Stimulated activated memory B cell treated with anti-CD40 and anti-IgM and Interleukin-4, amounts not matched to agents 10 μg/mL and 1 μg/mL and 100 μg/mL, for 72 hours (primary cell): ENCODE measurements around the gene PKIB.
A peak's percentile ranks its signal among the peaks of the same experiment; 100 is the strongest.

ENCODE experiments used
- ATAC-seq: fragments of 150-1000 bp; cut with Tn5 transposase; 2 replicates; pipeline ENCODE4 v1.10.0; 2021
- H3K27ac Mint-ChIP-seq: one replicate; pipeline ENCODE4 v1.8.0; 2022; ENCODE audit warnings: mild to moderate bottlenecking, mixed read lengths
- H3K27me3 Mint-ChIP-seq: one replicate; pipeline ENCODE4 v1.8.0; 2022; ENCODE audit warnings: mixed read lengths
- H3K36me3 Mint-ChIP-seq: one replicate; pipeline ENCODE4 v1.8.0; 2022; ENCODE audit warnings: mixed read lengths
- H3K4me1 Mint-ChIP-seq: one replicate; pipeline ENCODE4 v1.8.0; 2022; ENCODE audit warnings: mixed read lengths
- H3K4me3 Mint-ChIP-seq: one replicate; pipeline ENCODE4 v1.8.0; 2022; ENCODE audit warnings: mild to moderate bottlenecking, moderate library complexity, mixed read lengths
- H3K9me3 Mint-ChIP-seq: one replicate; pipeline ENCODE4 v1.8.0; 2022; ENCODE audit warnings: mixed read lengths

The PKIB gene

DNA sequence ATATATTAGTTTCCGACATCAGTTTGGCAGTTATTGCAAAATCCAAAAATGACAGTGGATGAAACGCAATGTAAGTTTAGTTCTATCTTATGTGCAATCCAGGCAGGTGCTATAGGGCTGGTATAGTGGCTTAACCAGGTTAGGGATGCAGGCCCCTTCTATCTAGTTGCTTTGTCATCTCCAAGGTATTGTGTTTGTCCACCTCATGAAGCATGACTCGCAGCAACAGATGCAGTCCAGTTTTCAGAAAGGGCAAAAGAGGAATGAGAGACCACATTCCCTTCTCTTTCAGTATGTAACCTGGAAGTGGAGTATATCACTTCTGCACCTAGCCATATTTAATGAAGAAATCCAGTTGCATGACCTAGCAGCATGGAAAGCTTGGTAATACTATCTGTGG, 59.7 kb downstream of the PKIB start:
- peaks cover 8% of the 10 kb centered on the region for H3K4me1 Mint-ChIP-seq
- no peak for ATAC-seq

DNA sequence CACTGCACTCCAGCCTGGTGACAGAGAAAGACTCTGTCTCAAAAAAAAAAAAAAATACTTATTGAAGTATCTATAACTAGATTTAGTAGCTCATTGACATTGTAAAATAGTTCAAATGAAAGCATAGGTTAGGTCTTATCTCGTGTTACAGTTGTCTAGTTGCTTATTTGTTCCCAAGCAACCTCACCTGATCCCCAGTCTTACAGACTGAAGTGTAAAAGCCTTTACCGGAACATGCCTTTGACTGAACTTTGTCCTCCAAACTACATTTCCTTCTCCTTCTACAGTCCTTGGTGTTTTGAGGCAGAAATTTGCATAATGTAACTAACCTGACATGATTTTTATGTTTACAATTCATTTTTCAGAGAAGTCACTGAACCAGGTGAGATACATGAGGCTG, 61.0 kb downstream of the PKIB start:
- no peaks in the 10 kb centered on the region for H3K36me3 Mint-ChIP-seq
- peaks cover 14% of the 10 kb centered on the region for H3K27me3 Mint-ChIP-seq
- no peak overlapping the region for H3K4me3 Mint-ChIP-seq

More for the DNA sequence above, 59.7 kb downstream of the PKIB start:
- H3K27me3 Mint-ChIP-seq: peaks cover 14% of the 10 kb centered on the region
- no peaks in the 10 kb centered on the region for H3K36me3 Mint-ChIP-seq
- no peak overlapping the region for H3K27ac Mint-ChIP-seq
- no peak overlapping the region for H3K4me3 Mint-ChIP-seq
- no peaks in the 10 kb centered on the region for H3K9me3 Mint-ChIP-seq

DNA sequence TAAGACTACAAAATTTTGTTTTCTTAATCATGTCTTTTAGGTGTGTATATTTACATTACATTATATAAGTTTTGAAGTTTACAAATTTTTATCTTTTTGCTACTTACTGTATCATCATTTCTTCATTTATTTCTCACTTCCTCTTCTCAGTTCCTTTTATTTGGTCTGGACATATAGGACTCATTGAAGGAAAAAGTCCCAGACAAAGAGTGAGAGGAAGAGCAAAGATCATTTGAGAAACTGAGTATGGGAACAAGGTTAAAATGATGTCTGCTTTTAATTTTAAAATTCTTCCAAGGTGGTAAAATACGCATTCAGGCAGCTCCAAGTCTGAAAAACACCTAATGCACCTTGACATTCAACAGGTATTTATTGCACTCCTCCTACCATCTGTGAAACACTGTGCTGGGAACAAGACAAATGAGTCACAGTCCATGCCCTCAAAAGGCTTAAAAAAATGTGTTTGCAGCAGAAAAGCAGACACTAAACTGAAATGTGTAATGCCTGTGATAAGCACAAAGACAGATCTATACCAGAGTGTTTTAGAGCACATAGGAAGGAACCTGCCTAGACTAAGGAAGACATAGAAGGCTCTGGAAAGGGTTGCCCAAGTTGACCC, 63.2 kb downstream of the PKIB start:
- Mint-ChIP-seq H3K27ac (no peak overlapping the region), H3K27me3 (peaks cover 14% of the 10 kb centered on the region), H3K9me3 (peaks cover 2% of the 10 kb centered on the region), H3K4me3 (no peak overlapping the region), H3K36me3 (no peaks in the 10 kb centered on the region), H3K4me1 (peaks cover 14% of the 10 kb centered on the region)
- ATAC-seq: peak; percentile 69

More for the DNA sequence above, 61.0 kb downstream of the PKIB start:
- ATAC-seq: no peak
- H3K9me3 Mint-ChIP-seq: no peaks in the 10 kb centered on the region
- no peak overlapping the region for H3K27ac Mint-ChIP-seq
- peaks cover 8% of the 10 kb centered on the region for H3K4me1 Mint-ChIP-seq

DNA sequence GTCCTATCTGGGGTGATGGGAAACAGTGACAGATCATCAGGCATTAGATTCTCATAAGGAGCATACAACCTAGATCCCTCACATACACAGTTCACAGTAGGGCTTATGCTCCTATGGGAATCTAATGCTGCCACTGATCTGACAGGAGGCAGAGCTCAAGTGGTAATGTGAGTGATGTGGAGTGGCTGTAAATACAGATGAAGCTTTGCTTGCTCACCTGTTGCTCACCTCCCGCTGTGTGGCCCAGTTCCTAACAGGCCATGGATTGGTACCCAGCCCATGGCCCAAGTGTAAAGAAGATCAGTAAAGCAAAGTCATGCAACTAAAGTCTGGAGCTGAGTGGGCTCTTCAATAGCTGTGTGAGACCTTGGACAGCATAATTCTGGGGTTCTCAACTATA, 65.9 kb downstream of the PKIB start:
- H3K27ac Mint-ChIP-seq: no peak overlapping the region
- H3K4me1 Mint-ChIP-seq: peaks cover 14% of the 10 kb centered on the region
- no peak for ATAC-seq
- no peak overlapping the region for H3K4me3 Mint-ChIP-seq
- H3K36me3 Mint-ChIP-seq: no peaks in the 10 kb centered on the region
- H3K27me3 Mint-ChIP-seq: no peaks in the 10 kb centered on the region
- peaks cover 2% of the 10 kb centered on the region for H3K9me3 Mint-ChIP-seq

DNA sequence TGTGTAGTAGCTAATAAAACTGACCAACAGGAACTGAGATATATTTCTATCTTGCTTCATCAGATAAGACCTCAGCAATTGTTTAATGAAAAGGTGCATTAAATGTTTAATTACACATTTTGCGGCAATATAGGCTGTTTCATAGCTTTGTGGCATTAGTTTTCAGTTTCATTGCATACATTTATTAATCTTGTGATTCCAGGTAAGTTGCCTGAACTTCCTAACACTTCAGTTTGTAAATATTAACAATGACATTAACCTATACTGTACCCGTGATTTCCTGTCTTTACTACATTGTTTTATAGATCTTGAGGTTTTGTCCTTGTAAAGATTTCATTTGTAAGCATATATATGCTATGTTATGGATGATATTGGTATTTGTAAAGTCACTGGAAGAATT, 66.5 kb downstream of the PKIB start:
- H3K9me3 Mint-ChIP-seq: peaks cover 2% of the 10 kb centered on the region
- no peak overlapping the region for H3K27ac Mint-ChIP-seq
- no peak overlapping the region for H3K4me3 Mint-ChIP-seq
- no peak for ATAC-seq
- no peaks in the 10 kb centered on the region for H3K27me3 Mint-ChIP-seq
- H3K36me3 Mint-ChIP-seq: no peaks in the 10 kb centered on the region
- H3K4me1 Mint-ChIP-seq: peaks cover 14% of the 10 kb centered on the region

DNA sequence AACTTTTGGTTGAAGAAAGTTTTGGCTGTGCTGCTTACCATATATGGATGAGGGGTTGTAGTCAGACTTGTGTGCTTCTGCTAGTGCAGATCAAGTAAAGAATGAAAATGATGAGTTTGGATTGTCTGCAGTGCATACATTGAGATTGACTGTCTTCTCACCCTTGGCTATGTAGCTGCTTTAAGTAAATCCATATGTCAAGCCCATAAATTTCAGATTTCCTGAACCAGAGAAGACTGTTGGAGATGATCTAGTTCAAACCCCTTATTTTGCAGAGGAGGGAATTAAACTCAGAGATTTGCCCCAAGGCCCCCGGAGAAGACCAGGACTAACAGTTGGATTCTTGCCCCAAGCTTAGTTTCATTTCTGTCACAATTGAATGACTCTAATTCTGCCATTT, 67.2 kb downstream of the PKIB start:
- Mint-ChIP-seq H3K4me1 (peaks cover 14% of the 10 kb centered on the region), H3K36me3 (no peaks in the 10 kb centered on the region), H3K27me3 (no peaks in the 10 kb centered on the region), H3K27ac (no peak overlapping the region), H3K9me3 (peaks cover 2% of the 10 kb centered on the region), H3K4me3 (no peak overlapping the region)
- ATAC-seq: no peak

DNA sequence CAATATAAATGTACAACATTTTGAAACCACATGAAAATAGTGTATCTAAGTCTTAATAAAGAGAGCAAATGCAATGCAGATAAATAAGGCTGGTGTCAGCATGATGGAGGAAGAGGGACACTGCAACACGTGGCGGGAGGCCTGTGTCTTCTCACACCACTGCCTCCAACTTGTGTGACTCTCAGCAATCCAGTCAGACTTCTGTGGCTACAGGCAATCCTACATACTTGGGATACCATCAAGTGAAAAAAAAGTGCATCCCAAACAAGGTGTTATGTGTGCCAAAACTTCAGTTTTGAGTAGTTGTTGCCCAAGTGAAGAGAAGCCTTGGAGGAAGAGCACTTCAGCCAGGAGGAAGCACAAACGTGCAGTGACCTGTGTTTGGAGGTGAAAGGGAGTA, 68.6 kb downstream of the PKIB start:
- Mint-ChIP-seq H3K4me1 (peaks cover 9% of the 10 kb centered on the region), H3K4me3 (no peak overlapping the region), H3K36me3 (no peaks in the 10 kb centered on the region), H3K27ac (no peak overlapping the region), H3K27me3 (no peaks in the 10 kb centered on the region), H3K9me3 (peaks cover 2% of the 10 kb centered on the region)
- ATAC-seq: no peak

DNA sequence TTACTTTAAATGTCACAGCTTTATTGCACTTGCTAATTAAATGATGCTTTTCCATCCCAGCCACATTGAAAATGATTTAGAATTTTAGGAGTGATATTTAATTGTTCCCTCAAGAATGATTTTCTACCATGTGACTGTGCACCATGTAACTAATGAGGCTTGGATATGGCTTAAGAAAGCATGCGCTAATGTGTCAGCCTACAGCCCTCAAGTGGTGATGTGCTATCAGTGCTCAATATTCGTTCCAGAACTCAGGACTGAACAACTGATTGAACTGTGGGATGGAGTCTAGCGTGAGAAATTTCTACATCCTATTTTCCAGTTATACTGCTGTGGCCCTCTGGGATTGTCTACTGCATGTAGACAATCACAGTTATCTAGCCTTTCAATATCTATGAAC, 71.5 kb downstream of the PKIB start:
- Mint-ChIP-seq H3K36me3 (no peaks in the 10 kb centered on the region), H3K4me3 (no peak overlapping the region), H3K27me3 (no peaks in the 10 kb centered on the region), H3K4me1 (peaks cover 6% of the 10 kb centered on the region), H3K27ac (no peak overlapping the region), H3K9me3 (peaks cover 3% of the 10 kb centered on the region)
- no peak for ATAC-seq

DNA sequence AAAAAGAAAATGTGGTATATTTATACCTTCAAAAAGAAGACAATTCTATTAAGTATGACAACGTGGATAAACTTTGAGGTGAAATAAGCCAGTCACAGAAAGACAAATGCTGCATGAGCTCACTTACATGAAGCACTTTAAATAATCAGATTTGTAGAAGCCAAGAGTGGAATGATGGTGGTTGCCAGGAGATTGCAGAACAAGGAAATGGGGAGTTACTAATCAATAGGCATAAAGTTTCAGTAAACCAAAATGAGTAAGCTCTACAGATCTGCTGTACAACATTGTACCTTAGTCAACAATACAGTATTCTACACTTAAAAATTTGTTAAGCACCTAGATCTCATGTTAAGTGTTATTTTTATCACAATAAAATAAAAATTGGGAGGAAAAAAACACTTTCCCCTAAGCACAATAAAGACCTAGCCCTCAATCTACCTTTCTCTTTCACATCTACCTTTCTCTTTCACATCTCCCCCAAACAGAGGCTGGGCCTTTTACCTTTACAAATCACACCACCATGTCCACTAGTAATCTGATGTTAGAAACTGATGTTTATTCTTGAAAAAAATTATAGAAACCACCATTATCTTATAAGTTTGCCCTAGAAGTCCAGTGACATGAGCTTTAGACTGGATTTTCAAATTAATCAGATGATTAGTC, 73.9 kb downstream of the PKIB start:
- Mint-ChIP-seq H3K27ac (no peak overlapping the region), H3K36me3 (no peaks in the 10 kb centered on the region), H3K4me1 (no peaks in the 10 kb centered on the region), H3K9me3 (peaks cover 2% of the 10 kb centered on the region), H3K4me3 (no peak overlapping the region), H3K27me3 (no peaks in the 10 kb centered on the region)
- no peak for ATAC-seq

DNA sequence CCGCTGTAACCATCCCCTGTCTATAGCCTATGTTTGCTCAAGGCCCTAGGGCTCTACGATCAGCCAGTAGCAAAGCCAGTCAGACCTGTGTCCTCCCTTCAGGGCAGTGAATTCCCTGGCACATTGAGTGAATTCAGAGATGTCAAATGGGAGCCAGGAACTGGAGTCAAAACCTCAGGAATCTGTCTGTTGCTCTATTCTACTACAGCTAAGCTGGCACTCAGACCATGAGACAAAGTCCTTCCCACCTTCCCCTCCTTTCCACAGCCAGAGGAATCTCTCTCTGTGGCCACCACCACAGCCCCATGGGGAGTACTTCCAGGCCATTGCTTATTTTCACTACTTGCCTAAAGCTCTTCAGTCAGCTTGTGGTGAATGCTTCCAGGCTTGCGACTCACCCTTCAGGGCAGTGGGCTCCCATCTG, 82.0 kb downstream of the PKIB start:
- Mint-ChIP-seq H3K36me3 (no peaks in the 10 kb centered on the region), H3K4me1 (no peaks in the 10 kb centered on the region), H3K4me3 (no peak overlapping the region), H3K27me3 (peaks cover 18% of the 10 kb centered on the region), H3K9me3 (no peaks in the 10 kb centered on the region), H3K27ac (no peak overlapping the region)
- no peak for ATAC-seq

DNA sequence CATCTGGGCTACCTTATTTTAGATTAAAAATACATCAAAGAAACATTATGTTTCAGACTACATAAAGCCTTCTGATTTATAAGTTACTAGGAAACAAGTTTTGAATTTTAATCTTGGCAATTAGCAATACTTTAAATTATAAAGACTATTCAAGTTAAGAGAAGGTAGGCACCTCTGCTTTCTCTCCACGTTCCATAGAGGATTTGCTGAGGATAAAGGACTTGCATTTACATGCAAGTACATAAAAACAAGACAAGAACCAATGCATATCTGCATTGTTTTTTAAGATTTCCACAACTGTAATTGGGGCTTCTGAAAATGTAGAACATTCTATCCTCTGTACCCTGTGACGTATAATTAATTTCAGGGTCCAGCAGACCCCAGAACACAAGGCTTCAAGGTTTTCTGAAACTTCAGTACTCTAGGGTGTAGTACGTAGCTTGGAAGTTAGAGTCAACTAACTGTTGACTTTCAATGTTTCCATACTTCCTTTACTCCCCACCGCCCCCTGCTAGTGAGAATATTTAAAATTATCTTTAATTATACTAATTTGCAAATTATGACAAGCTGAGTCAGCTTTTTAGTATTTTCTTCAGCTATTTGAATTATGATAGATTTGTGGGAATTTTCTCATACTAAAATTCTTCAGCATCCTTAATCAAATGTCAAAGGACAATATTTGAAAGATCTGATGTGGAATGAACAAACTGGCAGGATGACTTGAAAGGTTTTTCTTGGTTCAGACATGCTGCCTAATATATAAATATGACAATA, 82.8 kb downstream of the PKIB start:
- Mint-ChIP-seq H3K27me3 (peaks cover 18% of the 10 kb centered on the region), H3K36me3 (no peaks in the 10 kb centered on the region), H3K27ac (no peak overlapping the region), H3K9me3 (no peaks in the 10 kb centered on the region), H3K4me3 (no peak overlapping the region), H3K4me1 (no peaks in the 10 kb centered on the region)
- ATAC-seq: no peak

DNA sequence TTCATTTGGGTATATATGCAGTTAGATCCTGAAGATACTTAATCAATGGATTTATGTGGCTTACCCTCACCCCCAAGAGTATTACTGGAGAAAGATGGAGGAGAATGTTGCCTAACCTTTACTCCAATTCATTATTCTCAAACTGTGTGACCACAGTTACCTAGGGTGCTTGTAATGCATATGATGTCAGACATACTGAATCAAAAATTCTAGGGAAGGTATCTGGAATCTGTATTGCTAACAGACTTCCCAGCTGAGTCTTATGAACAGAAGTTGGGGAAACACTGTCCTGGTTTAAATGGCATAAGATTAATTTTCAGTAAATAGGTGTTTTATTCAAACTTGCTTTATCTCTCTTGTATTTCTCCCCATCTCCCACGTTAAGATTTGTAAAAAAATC, 83.9 kb downstream of the PKIB start:
- H3K9me3 Mint-ChIP-seq: no peaks in the 10 kb centered on the region
- no peak overlapping the region for H3K27ac Mint-ChIP-seq
- no peak for ATAC-seq
- no peaks in the 10 kb centered on the region for H3K4me1 Mint-ChIP-seq
- H3K4me3 Mint-ChIP-seq: no peak overlapping the region
- peaks cover 18% of the 10 kb centered on the region for H3K27me3 Mint-ChIP-seq
- no peaks in the 10 kb centered on the region for H3K36me3 Mint-ChIP-seq

DNA sequence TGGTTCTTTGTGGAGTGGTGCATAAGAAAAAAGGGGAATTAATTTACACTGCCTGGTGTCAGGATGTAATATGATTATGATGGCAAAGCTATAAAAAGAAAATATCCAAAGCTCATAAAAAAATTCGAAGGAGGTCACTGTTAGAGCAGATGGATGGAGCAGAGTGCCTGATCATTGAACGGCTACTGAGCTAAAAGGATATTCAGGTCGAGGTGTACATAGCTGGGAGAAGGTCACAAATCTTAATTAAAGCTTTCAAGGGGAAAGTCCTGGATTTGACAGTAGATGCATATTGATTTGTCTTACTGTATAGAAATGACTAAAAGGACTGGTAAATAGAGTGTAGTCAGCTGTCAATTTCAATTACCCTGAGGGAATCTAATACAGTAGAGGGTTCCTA, 84.4 kb downstream of the PKIB start:
- Mint-ChIP-seq H3K36me3 (no peaks in the 10 kb centered on the region), H3K4me1 (no peaks in the 10 kb centered on the region), H3K27me3 (peaks cover 18% of the 10 kb centered on the region), H3K9me3 (no peaks in the 10 kb centered on the region), H3K27ac (no peak overlapping the region), H3K4me3 (no peak overlapping the region)
- no peak for ATAC-seq

DNA sequence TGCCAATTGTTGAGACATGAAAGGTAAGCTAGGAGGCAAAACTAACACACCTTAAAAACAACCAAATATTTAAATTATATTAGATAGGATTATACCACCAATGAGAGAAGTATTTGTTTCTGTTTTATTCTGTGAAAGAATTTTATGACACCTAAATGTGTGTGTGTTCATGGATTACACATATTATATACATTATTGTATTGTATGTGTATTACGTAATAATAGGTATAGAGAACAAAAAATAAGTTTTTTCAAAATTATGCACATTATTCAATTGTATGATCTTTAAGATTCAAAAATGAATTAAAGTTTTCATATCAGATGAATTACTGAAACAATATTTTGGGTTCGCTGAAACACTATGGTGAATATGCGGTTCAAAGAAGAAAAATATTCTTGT, 85.0 kb downstream of the PKIB start:
- Mint-ChIP-seq H3K36me3 (no peaks in the 10 kb centered on the region), H3K4me3 (no peak overlapping the region), H3K27me3 (peaks cover 15% of the 10 kb centered on the region), H3K9me3 (no peaks in the 10 kb centered on the region), H3K27ac (no peak overlapping the region), H3K4me1 (no peaks in the 10 kb centered on the region)
- no peak for ATAC-seq

DNA sequence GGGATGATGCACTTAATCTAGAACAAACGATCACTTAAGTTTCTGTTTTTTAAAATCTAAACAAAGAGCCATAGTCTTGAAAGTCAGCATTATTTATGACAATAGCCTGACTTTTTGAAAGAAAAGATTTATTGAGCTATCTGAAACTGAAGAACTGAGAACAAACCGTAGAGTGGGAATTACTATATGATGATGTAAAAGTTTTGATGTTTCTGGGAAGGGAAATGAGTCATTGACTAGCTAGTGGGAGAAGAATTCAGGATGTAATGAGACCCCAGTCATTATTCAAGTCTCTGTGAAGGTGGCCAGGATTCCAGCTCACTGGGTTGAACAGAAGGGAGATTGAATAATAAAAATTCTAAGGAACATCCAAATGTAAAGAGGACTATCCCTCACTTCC, 85.9 kb downstream of the PKIB start:
- H3K36me3 Mint-ChIP-seq: no peaks in the 10 kb centered on the region
- no peak overlapping the region for H3K27ac Mint-ChIP-seq
- ATAC-seq: no peak
- H3K9me3 Mint-ChIP-seq: no peaks in the 10 kb centered on the region
- H3K4me1 Mint-ChIP-seq: no peaks in the 10 kb centered on the region
- H3K27me3 Mint-ChIP-seq: peaks cover 6% of the 10 kb centered on the region
- H3K4me3 Mint-ChIP-seq: no peak overlapping the region

DNA sequence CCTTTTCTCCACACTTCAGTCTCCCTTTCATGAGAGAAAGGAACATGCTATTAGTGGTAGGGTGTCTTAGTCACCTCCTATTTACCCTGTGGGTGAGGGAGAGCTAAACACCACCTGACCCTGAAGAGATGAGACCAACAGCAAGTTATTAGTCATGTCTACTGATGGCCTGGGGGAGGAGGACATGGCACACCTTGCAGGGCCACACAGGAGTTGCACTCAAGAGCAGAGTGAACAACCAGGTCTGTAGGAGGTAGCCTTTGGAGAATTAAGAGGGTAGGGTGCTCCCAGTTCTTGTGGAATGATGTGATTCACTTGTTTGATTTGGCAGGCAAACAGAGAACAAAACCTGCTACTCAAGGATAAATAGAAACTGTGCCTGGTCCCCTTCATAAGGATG, 86.6 kb downstream of the PKIB start:
- no peak overlapping the region for H3K27ac Mint-ChIP-seq
- H3K4me1 Mint-ChIP-seq: no peaks in the 10 kb centered on the region
- H3K36me3 Mint-ChIP-seq: no peaks in the 10 kb centered on the region
- H3K4me3 Mint-ChIP-seq: no peak overlapping the region
- H3K27me3 Mint-ChIP-seq: no peaks in the 10 kb centered on the region
- ATAC-seq: no peak
- no peaks in the 10 kb centered on the region for H3K9me3 Mint-ChIP-seq
